Fibroblast of villous mesenchyme (primary cell): ENCODE results near the gene OR7A10. TPM values are rescaled to one million over a fixed set of nuclear protein-coding genes. Genes with fewer than 3 reads are reported as not detected.

Source experiments
- DNase-seq: peaks from one replicate; pipeline ENCODE4 v3.0.0-alpha.2; 2010; ENCODE audit warnings: low read depth
- H3K4me3 ChIP-seq: 2 replicates; pipeline ENCODE4 v1.5.1; 2011; ENCODE audit warnings: low read depth, mild to moderate bottlenecking, low read length
- CTCF ChIP-seq: IDR thresholded peaks from 2 replicates; pipeline ENCODE4 v1.5.1; 2012; ENCODE audit warnings: low read depth, mild to moderate bottlenecking, low read length; ENCODE audit not compliant: insufficient read depth
- total RNA-seq: library from RNA; depleted of rRNA; stranded (reverse); fragments of >200 nt; gene quantifications from 2 replicates; pipeline ENCODE4 v1.2.3, GENCODE V29; 2012

Gene OR7A10
- total RNA-seq, 1 donor = not detected

GRCh38 chr19:14821937-14822336, 26.8 kb downstream of the OR7A10 start:
- TF ChIP-seq CTCF = no peak
- no peak overlapping the region for H3K4me3 ChIP-seq
- DNase-seq = peak; percentile 31

- TF ChIP-seq CTCF = no peak
- no peak for DNase-seq
- H3K4me3 ChIP-seq = no peak overlapping the region
Measured at GRCh38 chr19:14818588-14818987, 30.1 kb downstream of the OR7A10 start.

GRCh38 chr19:14817052-14817451, 31.7 kb downstream of the OR7A10 start:
- H3K4me3 ChIP-seq = no peak overlapping the region
- no peak for TF ChIP-seq CTCF
- no peak for DNase-seq

GRCh38 chr19:14814982-14815652, 33.6 kb downstream of the OR7A10 start:
- no peak overlapping the region for H3K4me3 ChIP-seq
- DNase-seq = peak; percentile 20
- TF ChIP-seq CTCF = no peak

- TF ChIP-seq CTCF = no peak
- no peak overlapping the region for H3K4me3 ChIP-seq
- DNase-seq = no peak
Measured at GRCh38 chr19:14809272-14810057, 39.3 kb downstream of the OR7A10 start.

- DNase-seq = peak; percentile 9
- no peak for TF ChIP-seq CTCF
- H3K4me3 ChIP-seq = no peak overlapping the region
Measured at GRCh38 chr19:14804765-14805164, 44.0 kb downstream of the OR7A10 start.

- TF ChIP-seq CTCF = no peak
- DNase-seq = no peak
- no peak overlapping the region for H3K4me3 ChIP-seq
Measured at GRCh38 chr19:14798760-14799159, 50.0 kb downstream of the OR7A10 start.
